ENCODE data around the gene AMZ1.

Gene AMZ1

DNA sequence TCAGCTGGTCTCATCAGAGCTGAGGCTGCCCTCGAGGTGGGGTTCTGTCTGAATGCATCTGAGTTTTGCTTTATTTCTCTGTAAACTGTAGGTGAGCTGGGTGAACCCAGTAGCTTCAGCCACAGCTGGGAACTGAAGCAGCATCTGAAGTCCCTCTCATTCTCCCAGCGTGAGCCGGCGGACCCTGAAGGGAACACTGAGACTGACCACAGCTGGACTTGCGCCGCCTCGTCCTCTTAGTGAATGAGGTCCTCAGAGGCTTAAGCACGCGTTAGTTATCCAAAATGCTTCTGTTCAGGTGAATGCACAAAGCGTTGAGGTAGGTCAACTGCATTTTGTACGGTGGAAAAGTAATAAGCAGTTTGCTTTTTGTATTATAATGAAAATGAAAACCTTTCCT lies 76.6 kb downstream of the AMZ1 start:
- in situ Hi-C loops (cut with HindIII; ENCODE audit: low sequenced_read_pairs): loop anchor here (10.0 kb wide), 1 partner anchor 180 kb away; no protein-coding TSS in a partner anchor
